ENCODE data around the gene MMP25. TPM values are rescaled to one million over a fixed set of nuclear protein-coding genes. Genes with fewer than 3 reads are reported as not detected.

Gene MMP25
- total RNA-seq, 4 donors from 2014 or later: 0.51 to 0.87 (median 0.83) TPM; not detected in 1

GRCh38 chr16:3094289-3095027 lies 48.1 kb downstream of the MMP25 start:
- Histone ChIP-seq H3K27ac (no peak overlapping the region), H3K9me3 (no peaks in the 10 kb centered on the region), H3K4me3 (no peak overlapping the region), H3K36me3 (no peaks in the 10 kb centered on the region), H3K4me1 (peaks cover 3% of the 10 kb centered on the region), H3K27me3 (peaks cover 21% of the 10 kb centered on the region)
- no peak for DNase-seq (ENCODE audit: low spot score in 2 of 2)
- peak in 1 of 2 donors; percentile 36 for TF ChIP-seq CTCF (IDR thresholded peaks at IDR 0.05)
- TF ChIP-seq EP300 (IDR thresholded peaks at IDR 0.05): no peak
- 93% methylated on average over 22 of the region's 22 CpGs for WGBS

- Histone ChIP-seq H3K27me3 (peaks cover 18% of the 10 kb centered on the region), H3K36me3 (no peaks in the 10 kb centered on the region), H3K4me1 (peaks cover 14% of the 10 kb centered on the region), H3K4me3 (no peak overlapping the region), H3K27ac (no peak overlapping the region), H3K9me3 (no peaks in the 10 kb centered on the region)
- TF ChIP-seq POLR2A (IDR thresholded peaks at IDR 0.05) (no peak), POLR2AphosphoS5 (IDR thresholded peaks at IDR 0.05) (no peak), CTCF (IDR thresholded peaks at IDR 0.05) (no peak), EP300 (IDR thresholded peaks at IDR 0.05) (no peak)
- WGBS: 8% methylated on average over 4 of the region's 4 CpGs
- DNase-seq (ENCODE audit: low spot score in 2 of 2): no peak
These were observed 49.5 kb downstream of the MMP25 start for GRCh38 chr16:3095869-3096268.

DNA sequence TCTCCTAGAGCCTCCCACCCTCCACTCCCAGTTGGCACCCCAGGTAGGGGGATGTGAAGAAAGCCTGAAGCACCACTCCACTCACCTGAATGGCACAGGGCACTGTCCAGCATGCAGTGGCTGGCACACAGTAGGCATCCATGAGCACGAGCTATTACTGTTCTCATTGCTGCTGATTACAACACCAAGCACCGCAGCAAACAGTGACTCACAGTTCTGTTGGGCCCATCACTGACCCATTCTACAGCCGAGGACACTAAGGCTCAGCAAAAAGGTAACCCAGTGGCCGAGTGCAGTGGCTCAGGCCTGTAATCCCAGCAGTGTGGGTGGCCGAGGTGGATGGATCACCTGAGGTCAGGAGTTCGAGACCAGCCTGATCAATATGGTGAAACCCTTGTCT lies 50.0 kb downstream of the MMP25 start:
- Histone ChIP-seq H3K36me3 (no peaks in the 10 kb centered on the region), H3K9me3 (no peaks in the 10 kb centered on the region), H3K27me3 (peaks cover 14% of the 10 kb centered on the region), H3K4me1 (peaks cover 19% of the 10 kb centered on the region), H3K27ac (no peak overlapping the region), H3K4me3 (no peak overlapping the region)
- no peak for DNase-seq (ENCODE audit: low spot score in 2 of 2)
- 88% methylated on average over 4 of the region's 6 CpGs for WGBS
- TF ChIP-seq POLR2A (IDR thresholded peaks at IDR 0.05): no peak
- TF ChIP-seq POLR2AphosphoS5 (IDR thresholded peaks at IDR 0.05): no peak
- no peak for TF ChIP-seq EP300 (IDR thresholded peaks at IDR 0.05)
- TF ChIP-seq CTCF (IDR thresholded peaks at IDR 0.05): no peak

GRCh38 chr16:3097266-3097665 lies 50.9 kb downstream of the MMP25 start:
- H3K27ac ChIP-seq: no peak overlapping the region
- 57% methylated on average over 8 of the region's 8 CpGs for WGBS
- TF ChIP-seq EP300 (IDR thresholded peaks at IDR 0.05) (no peak), CTCF (IDR thresholded peaks at IDR 0.05) (no peak), POLR2AphosphoS5 (IDR thresholded peaks at IDR 0.05) (no peak)

DNA sequence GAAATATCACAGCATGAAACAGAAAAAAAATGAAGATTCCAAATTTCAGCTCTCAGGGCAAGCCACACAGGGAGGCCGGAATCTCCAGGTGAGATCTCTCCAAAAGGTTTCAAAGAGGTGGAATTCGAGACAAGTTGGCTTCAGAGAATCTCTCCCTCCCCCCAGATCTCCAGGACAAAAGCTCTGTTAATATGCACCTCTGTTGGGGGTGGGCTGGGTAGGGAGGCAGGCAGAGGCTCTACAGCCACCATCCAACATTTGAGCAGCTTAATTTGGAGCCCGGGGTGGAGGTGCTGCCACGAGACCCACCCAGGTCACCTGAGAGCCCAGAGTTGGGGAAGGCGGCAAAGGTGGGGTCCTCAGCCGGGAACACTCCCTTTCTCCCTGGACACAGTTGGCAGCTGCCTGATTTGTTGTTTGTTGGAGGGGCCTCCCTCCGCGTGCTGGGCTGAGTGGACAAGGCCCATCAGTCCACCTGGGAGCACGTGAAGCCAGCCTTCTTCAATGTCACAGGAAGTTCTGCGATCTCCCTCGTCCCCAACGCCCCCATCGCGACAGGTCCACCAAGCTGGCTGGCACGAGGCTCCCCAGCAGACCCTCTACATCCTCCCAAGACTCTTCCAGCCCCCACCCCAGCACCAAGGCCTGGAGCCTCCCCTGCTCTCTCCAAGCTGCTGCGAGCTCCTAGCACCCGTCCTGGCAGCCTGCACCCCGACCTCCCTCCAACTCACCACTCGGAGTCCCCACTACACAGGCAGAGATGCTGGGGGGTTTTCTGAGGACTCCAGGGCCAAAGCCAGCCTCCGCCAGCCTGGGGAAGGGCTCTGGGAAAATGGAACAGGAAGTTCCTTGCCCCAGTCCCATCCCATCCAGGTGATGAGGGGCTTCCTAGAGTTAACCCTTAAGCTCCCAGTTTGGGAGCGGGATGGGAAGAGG lies 52.4 kb downstream of the MMP25 start, which contains the start of gene ZSCAN10:
Gene ZSCAN10 (minus strand): TSS at position 836 of the 936 bp plus-strand sequence. CDS start 6,357 bp downstream, outside the sequence.
- 72% methylated on average over 19 of the region's 21 CpGs for WGBS
- Histone ChIP-seq H3K9me3 (no peaks in the 10 kb centered on the region), H3K4me3 (peak within 1 kb of the TSS; percentile 21), H3K27ac (no peak within 1 kb of the TSS), H3K4me1 (peaks cover 20% of the 10 kb centered on the region), H3K27me3 (no peaks in the 10 kb centered on the region), H3K36me3 (no peaks in the 10 kb centered on the region)
- TF ChIP-seq POLR2A (IDR thresholded peaks at IDR 0.05) (no peak), EP300 (IDR thresholded peaks at IDR 0.05) (no peak)
- no peak for DNase-seq (ENCODE audit: low spot score in 2 of 2)

More at GRCh38 chr16:3097266-3097665, 50.9 kb downstream of the MMP25 start:
- Histone ChIP-seq H3K27me3 (peaks cover 7% of the 10 kb centered on the region), H3K36me3 (no peaks in the 10 kb centered on the region), H3K9me3 (no peaks in the 10 kb centered on the region), H3K4me3 (no peak overlapping the region), H3K4me1 (peaks cover 20% of the 10 kb centered on the region)
- no peak for DNase-seq (ENCODE audit: low spot score in 2 of 2)
